CD4-positive, CD25-positive, alpha-beta regulatory T cell (primary cell): ENCODE measurements around the gene INPP4A. TPM values are rescaled to one million over a fixed set of nuclear protein-coding genes. Genes with fewer than 3 reads are reported as not detected.

Experiments
- ATAC-seq, 2 donors: fragments of 150-1000 bp; cut with Tn5 transposase; one replicate each; pipeline ENCODE4 v1.10.0; 2021; ENCODE audit warnings: low read depth in 2 of 2, moderate number of reproducible peaks in 2 of 2, moderate library complexity in 1 of 2
- DNase-seq, 3 donors: peaks; one replicate each; pipeline versions ENCODE4 v3.0.0 to v3.0.0-alpha.2; 2012 to 2022; ENCODE audit warnings: mixed read lengths in 1 of 3
- H3K27ac ChIP-seq: one replicate; pipeline ENCODE4 v1.7.0; 2013; ENCODE audit warnings: mild to moderate bottlenecking, low read length; ENCODE audit not compliant: insufficient read depth, poor library complexity, severe bottlenecking
- H3K27me3 ChIP-seq: one replicate; pipeline ENCODE4 v1.7.0; 2013; ENCODE audit warnings: low read length; ENCODE audit not compliant: control insufficient read depth, insufficient read depth
- H3K36me3 ChIP-seq: one replicate; pipeline ENCODE4 v1.7.0; 2013; ENCODE audit warnings: mild to moderate bottlenecking, low read length, moderate library complexity; ENCODE audit not compliant: control insufficient read depth, insufficient read depth
- H3K4me1 ChIP-seq: 2 replicates; pipeline ENCODE4 v1.7.0; 2013; ENCODE audit warnings: mild to moderate bottlenecking, low read length; ENCODE audit not compliant: insufficient read depth, control insufficient read depth, poor library complexity, severe bottlenecking
- H3K4me3 ChIP-seq: one replicate; pipeline ENCODE4 v1.7.0; 2013; ENCODE audit warnings: low read depth, mild to moderate bottlenecking, low read length, moderate library complexity
- H3K9me3 ChIP-seq, 2 experiments: 1 replicate in 1 of 2; 2 replicates in 1 of 2; pipeline ENCODE4 v1.7.0; 2013; ENCODE audit warnings: low read length in 2 of 2, mild to moderate bottlenecking in 1 of 2, moderate library complexity in 1 of 2; ENCODE audit not compliant: control insufficient read depth in 2 of 2
- H3K27ac Mint-ChIP-seq, 3 donors: one replicate each; pipeline ENCODE4 v1.8.0; 2020 to 2022; ENCODE audit warnings: mild to moderate bottlenecking in 3 of 3, mixed read lengths in 3 of 3, moderate library complexity in 2 of 3
- H3K27me3 Mint-ChIP-seq: one replicate; pipeline ENCODE4 v1.8.0; 2022; ENCODE audit warnings: mild to moderate bottlenecking, mixed read lengths
- H3K36me3 Mint-ChIP-seq: one replicate; pipeline ENCODE4 v1.8.0; 2020; ENCODE audit warnings: mixed read lengths
- H3K4me1 Mint-ChIP-seq, 4 donors: one replicate each; pipeline ENCODE4 v1.8.0; 2020 to 2022; ENCODE audit warnings: mixed read lengths in 4 of 4, mild to moderate bottlenecking in 1 of 4
- H3K4me3 Mint-ChIP-seq, 4 donors: one replicate each; pipeline ENCODE4 v1.8.0; 2020 to 2022; ENCODE audit warnings: mild to moderate bottlenecking in 4 of 4, mixed read lengths in 4 of 4, moderate library complexity in 3 of 4
- H3K9me3 Mint-ChIP-seq, 7 donors: one replicate each; pipeline ENCODE4 v1.8.0; 2020 to 2022; ENCODE audit warnings: mixed read lengths in 7 of 7, mild to moderate bottlenecking in 3 of 7, moderate library complexity in 2 of 7
- polyA plus RNA-seq, 4 donors: library from polyadenylated mRNA; unstranded; fragments of 300-500 nt; fragmentation: Illumina TruSeq; gene quantifications; one replicate each; pipeline ENCODE4 v1.2.3, GENCODE V29; 2021
- total RNA-seq: library from RNA; stranded (reverse); gene quantifications from one replicate; pipeline ENCODE4 v1.2.3, GENCODE V29; 2022

INPP4A gene
- total and polyA plus RNA-seq, 5 donors from 2014 or later: 27.9 to 106 (median 31.5) TPM

- Histone ChIP-seq H3K27me3 (no peaks in the 10 kb centered on the region), H3K4me1 (peaks cover 25% of the 10 kb centered on the region), H3K4me3 (no peak overlapping the region), H3K9me3 (no peaks in the 10 kb centered on the region), H3K36me3 (peaks cover 6% of the 10 kb centered on the region), H3K27ac (peak overlapping the region; percentile 27)
- peaks cover 24 to 78% (median 56%) of the 10 kb centered on the region in 4 donors for H3K4me1 Mint-ChIP-seq
- H3K36me3 Mint-ChIP-seq: peaks cover 12% of the 10 kb centered on the region
- no peaks in the 10 kb centered on the region for H3K9me3 Mint-ChIP-seq
- ATAC-seq: no peak
- no peak for DNase-seq
- peak overlapping the region in 2 of 3 donors; percentile 55 to 82 for H3K27ac Mint-ChIP-seq
- H3K4me3 Mint-ChIP-seq: no peak overlapping the region
- no peaks in the 10 kb centered on the region for H3K27me3 Mint-ChIP-seq
These were observed 70.2 kb downstream of the INPP4A start for GRCh38 chr2:98514879-98515249.

DNA sequence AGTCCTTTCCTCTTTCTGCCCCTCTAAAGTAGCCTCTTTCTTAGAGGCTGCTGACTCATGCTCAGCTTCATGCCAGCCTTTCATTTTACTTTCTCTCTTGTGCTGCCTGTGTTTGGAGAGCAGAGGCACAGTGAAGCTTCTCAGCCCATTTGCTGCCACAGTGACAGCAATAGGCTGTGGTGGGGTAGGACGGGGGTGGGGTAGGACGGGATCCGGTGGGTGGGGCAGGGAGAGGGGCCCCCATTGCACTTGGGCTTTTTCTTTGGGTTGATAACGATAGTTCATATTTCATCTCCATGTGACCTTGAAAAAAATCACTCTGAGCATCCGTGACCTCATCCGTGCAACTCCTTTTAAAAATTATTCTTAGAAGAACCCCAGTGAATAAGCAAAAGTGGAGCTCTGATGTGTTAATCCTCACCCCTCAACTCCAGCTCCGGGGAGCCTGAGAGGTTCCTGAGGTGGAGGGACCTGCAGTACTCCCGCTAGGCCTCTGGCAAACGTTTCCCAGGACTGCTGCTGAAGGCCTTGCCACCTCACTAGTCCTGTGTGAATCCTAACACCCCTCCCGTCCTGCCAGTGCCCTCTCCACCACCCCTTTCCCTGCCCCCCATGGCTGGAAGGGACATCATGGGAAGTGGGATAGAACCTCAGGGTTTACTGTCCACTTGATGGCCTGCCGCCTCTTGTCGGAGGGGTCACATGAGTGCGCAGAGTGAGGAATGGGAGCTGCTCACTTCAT lies 70.8 kb downstream of the INPP4A start:
- H3K27ac ChIP-seq: peak overlapping the region; percentile 27
- H3K27ac Mint-ChIP-seq: peak overlapping the region; percentile 20 to 82 (median 55)
- H3K4me3 ChIP-seq: no peak overlapping the region
- peaks cover 25% of the 10 kb centered on the region for H3K4me1 ChIP-seq
- ATAC-seq (no peak), DNase-seq (peak in 1 of 3 donors; percentile 43)
- H3K9me3 ChIP-seq: no peaks in the 10 kb centered on the region
- H3K27me3 ChIP-seq: no peaks in the 10 kb centered on the region
- H3K36me3 ChIP-seq: peaks cover 11% of the 10 kb centered on the region
- peaks cover 8% of the 10 kb centered on the region for H3K36me3 Mint-ChIP-seq
- no peaks in the 10 kb centered on the region for H3K27me3 Mint-ChIP-seq
- no peaks in the 10 kb centered on the region for H3K9me3 Mint-ChIP-seq
- peaks cover 24 to 73% (median 53%) of the 10 kb centered on the region in 4 donors for H3K4me1 Mint-ChIP-seq
- H3K4me3 Mint-ChIP-seq: no peak overlapping the region

- H3K36me3 ChIP-seq: peaks cover 22% of the 10 kb centered on the region
- DNase-seq (peak in 1 of 3 donors; percentile 18), ATAC-seq (peak in 1 of 2 donors; percentile 41)
- no peak overlapping the region for H3K4me3 ChIP-seq
- no peaks in the 10 kb centered on the region for H3K9me3 ChIP-seq
- H3K27me3 ChIP-seq: no peaks in the 10 kb centered on the region
- H3K4me1 ChIP-seq: peaks cover 25% of the 10 kb centered on the region
- H3K27ac ChIP-seq: no peak overlapping the region
- Mint-ChIP-seq H3K9me3 (no peaks in the 10 kb centered on the region), H3K36me3 (peaks cover 8% of the 10 kb centered on the region), H3K4me3 (peak overlapping the region in 1 of 4 donors; percentile 13), H3K27me3 (no peaks in the 10 kb centered on the region), H3K4me1 (peaks cover 23 to 62% (median 51%) of the 10 kb centered on the region in 4 donors), H3K27ac (peak overlapping the region in 2 of 3 donors; percentile 72 to 73)
These were observed 71.9 kb downstream of the INPP4A start for GRCh38 chr2:98516571-98516970.

DNA sequence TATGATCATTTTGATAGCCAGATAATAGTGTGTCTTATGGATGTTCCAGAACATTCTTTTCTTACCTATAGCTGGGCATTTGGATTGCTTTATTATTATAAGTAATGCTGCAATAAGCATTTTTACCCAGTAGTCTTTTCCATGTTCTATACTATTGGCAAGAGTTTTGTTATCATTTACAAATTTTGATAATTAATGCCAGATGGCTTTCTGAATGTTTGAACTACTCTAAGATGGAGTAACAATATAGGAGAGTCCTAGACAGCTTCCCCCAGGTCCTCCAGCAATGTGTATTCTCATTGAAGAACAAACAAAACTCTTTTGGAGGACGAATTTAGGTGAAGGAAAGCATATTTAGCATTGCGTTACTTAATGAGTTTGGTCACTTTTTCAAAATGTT lies 73.0 kb downstream of the INPP4A start:
- no peaks in the 10 kb centered on the region for H3K9me3 Mint-ChIP-seq
- peak overlapping the region in 1 of 3 donors; percentile 73 for H3K27ac Mint-ChIP-seq
- Histone ChIP-seq H3K4me1 (peaks cover 21% of the 10 kb centered on the region), H3K36me3 (peaks cover 31% of the 10 kb centered on the region), H3K4me3 (no peak overlapping the region), H3K27me3 (no peaks in the 10 kb centered on the region), H3K9me3 (no peaks in the 10 kb centered on the region), H3K27ac (no peak overlapping the region)
- H3K36me3 Mint-ChIP-seq: peaks cover 13% of the 10 kb centered on the region
- ATAC-seq (no peak), DNase-seq (no peak)
- H3K4me3 Mint-ChIP-seq: no peak overlapping the region
- peaks cover 23 to 53% (median 43%) of the 10 kb centered on the region in 4 donors for H3K4me1 Mint-ChIP-seq
- no peaks in the 10 kb centered on the region for H3K27me3 Mint-ChIP-seq

GRCh38 chr2:98518101-98518500 lies 73.4 kb downstream of the INPP4A start:
- no peaks in the 10 kb centered on the region for H3K27me3 ChIP-seq
- peak; percentile 16 to 67 (median 55) for DNase-seq
- H3K4me3 Mint-ChIP-seq: peak overlapping the region in 1 of 4 donors; percentile 16
- peaks cover 16% of the 10 kb centered on the region for H3K36me3 Mint-ChIP-seq
- H3K9me3 ChIP-seq: no peaks in the 10 kb centered on the region
- H3K4me3 ChIP-seq: no peak overlapping the region
- H3K36me3 ChIP-seq: peaks cover 32% of the 10 kb centered on the region
- no peaks in the 10 kb centered on the region for H3K27me3 Mint-ChIP-seq
- peaks cover 23 to 50% (median 40%) of the 10 kb centered on the region in 4 donors for H3K4me1 Mint-ChIP-seq
- H3K27ac Mint-ChIP-seq: peak overlapping the region in 1 of 3 donors; percentile 46
- peaks cover 21% of the 10 kb centered on the region for H3K4me1 ChIP-seq
- ATAC-seq: peak; percentile 74
- H3K9me3 Mint-ChIP-seq: no peaks in the 10 kb centered on the region
- no peak overlapping the region for H3K27ac ChIP-seq

DNA sequence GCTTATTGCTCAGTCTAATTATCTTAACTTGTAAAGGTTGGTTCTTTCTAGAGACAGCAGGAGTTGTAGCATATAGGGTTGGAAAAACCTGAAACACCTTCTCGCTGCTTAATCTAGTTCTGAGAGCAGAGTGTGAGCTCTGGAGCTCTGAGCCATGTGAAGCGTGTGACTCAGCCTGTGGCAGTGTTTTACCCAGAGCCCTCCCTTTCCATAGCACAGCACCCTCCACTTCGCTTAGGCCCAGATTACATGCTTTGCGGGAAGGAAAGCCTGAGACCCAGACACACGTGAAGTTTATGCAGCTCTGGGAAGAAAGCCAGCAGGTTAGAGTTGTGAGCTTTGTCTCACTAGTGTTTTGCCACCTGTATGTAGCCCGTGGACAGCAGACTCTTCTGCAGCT lies 74.5 kb downstream of the INPP4A start:
- no peak for DNase-seq
- no peaks in the 10 kb centered on the region for H3K9me3 Mint-ChIP-seq
- no peaks in the 10 kb centered on the region for H3K27me3 Mint-ChIP-seq
- peaks cover 24 to 39% (median 34%) of the 10 kb centered on the region in 4 donors for H3K4me1 Mint-ChIP-seq
- H3K4me3 Mint-ChIP-seq: no peak overlapping the region
- peaks cover 19% of the 10 kb centered on the region for H3K36me3 Mint-ChIP-seq
- peak overlapping the region in 2 of 3 donors; percentile 44 to 59 for H3K27ac Mint-ChIP-seq
- Histone ChIP-seq H3K27me3 (no peaks in the 10 kb centered on the region), H3K27ac (no peak overlapping the region), H3K9me3 (no peaks in the 10 kb centered on the region), H3K4me3 (no peak overlapping the region), H3K4me1 (peaks cover 21% of the 10 kb centered on the region), H3K36me3 (peaks cover 37% of the 10 kb centered on the region)
- no peak for ATAC-seq

- Mint-ChIP-seq H3K4me3 (no peak overlapping the region), H3K27ac (no peak overlapping the region), H3K27me3 (no peaks in the 10 kb centered on the region), H3K36me3 (peaks cover 22% of the 10 kb centered on the region), H3K4me1 (peaks cover 25 to 34% (median 31%) of the 10 kb centered on the region in 4 donors), H3K9me3 (no peaks in the 10 kb centered on the region)
- peaks cover 19% of the 10 kb centered on the region for H3K4me1 ChIP-seq
- no peak for DNase-seq
- H3K4me3 ChIP-seq: no peak overlapping the region
- ATAC-seq: no peak
- no peaks in the 10 kb centered on the region for H3K9me3 ChIP-seq
- no peak overlapping the region for H3K27ac ChIP-seq
- no peaks in the 10 kb centered on the region for H3K27me3 ChIP-seq
- peaks cover 37% of the 10 kb centered on the region for H3K36me3 ChIP-seq
These were observed 75.2 kb downstream of the INPP4A start for GRCh38 chr2:98519851-98520250.

DNA sequence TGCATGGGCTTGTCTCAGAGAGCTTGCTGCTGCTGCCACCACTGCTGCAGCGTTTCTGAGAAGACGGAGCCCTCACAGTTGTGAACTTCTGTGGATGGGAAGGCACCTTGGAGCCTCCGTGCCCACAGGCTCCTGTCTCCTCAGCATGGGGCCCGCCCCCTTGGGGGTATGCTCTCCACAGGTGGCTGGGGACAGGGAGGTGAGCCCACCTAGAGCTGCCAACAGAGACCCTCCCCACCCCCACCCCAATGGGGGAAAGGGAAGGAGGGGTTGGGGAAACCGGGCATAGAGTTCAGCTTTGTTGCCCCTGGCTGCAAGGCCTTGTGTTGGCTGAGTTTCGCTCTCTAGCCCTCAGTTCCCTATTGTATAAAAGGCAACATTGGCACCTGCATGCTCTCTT lies 76.1 kb downstream of the INPP4A start:
- Mint-ChIP-seq H3K4me3 (no peak overlapping the region), H3K36me3 (peaks cover 28% of the 10 kb centered on the region), H3K9me3 (no peaks in the 10 kb centered on the region), H3K27ac (no peak overlapping the region), H3K27me3 (no peaks in the 10 kb centered on the region), H3K4me1 (peaks cover 25 to 32% (median 30%) of the 10 kb centered on the region in 4 donors)
- Histone ChIP-seq H3K4me1 (peaks cover 9% of the 10 kb centered on the region), H3K27me3 (no peaks in the 10 kb centered on the region), H3K4me3 (no peak overlapping the region), H3K9me3 (no peaks in the 10 kb centered on the region), H3K36me3 (peaks cover 40% of the 10 kb centered on the region), H3K27ac (no peak overlapping the region)
- ATAC-seq (no peak), DNase-seq (no peak)
